Lower leg skin (tissue), 4 donors: Measurements from ENCODE around the gene MGARP. TPM values are rescaled to one million over a fixed set of nuclear protein-coding genes. Genes with fewer than 3 reads are reported as not detected.

Source experiments
- DNase-seq, 2 donors: peaks; one replicate each; pipeline ENCODE4 v3.0.0-alpha.2; 2019; ENCODE audit warnings: low spot score in 2 of 2
- H3K4me3 ChIP-seq: fragments of 200-600 bp; sonication (generic); 2 replicates; pipeline ENCODE4 v1.5.1; 2017; ENCODE audit warnings: mild to moderate bottlenecking, low read depth; ENCODE audit not compliant: poor library complexity, severe bottlenecking
- POLR2A ChIP-seq, 2 donors: fragments of 450-650 bp; IDR thresholded peaks; one replicate each; pipeline ENCODE4 v1.6.1; 2016 to 2017; ENCODE audit warnings: antibody characterized with exemption in 2 of 2, mild to moderate bottlenecking in 1 of 2, moderate library complexity in 1 of 2
- WGBS, 2 donors: methylation state at CpG; one replicate each; pipeline ENCODE4 v1.1.5; 2018; 5-methylcytosine and 5-hydroxymethylcytosine counted together
- intact Hi-C: fragments of 100-400 bp; cut with DNase I; formaldehyde crosslinking; loops from one replicate; pipeline ENCODE4 v1.15.0; 2023; ENCODE audit warnings: low total_unique reads
- total RNA-seq, 4 donors: library from RNA; depleted of rRNA; stranded (reverse); fragments of >200 nt; gene quantifications; one replicate each; pipeline ENCODE4 v1.1.0, GENCODE V29; 2016
- TF ChIP-seq, protein P1 (sequence below), 3 donors: fragments of 450-650 bp; IDR thresholded peaks; one replicate each; pipeline ENCODE4 v1.5.1; 2016; ENCODE audit warnings: antibody characterized with exemption in 3 of 3, mild to moderate bottlenecking in 3 of 3, moderate library complexity in 2 of 3

The MGARP gene
- total RNA-seq, 4 donors from 2014 or later, result 0.84 to 1.2 TPM; not detected in 2

DNA sequence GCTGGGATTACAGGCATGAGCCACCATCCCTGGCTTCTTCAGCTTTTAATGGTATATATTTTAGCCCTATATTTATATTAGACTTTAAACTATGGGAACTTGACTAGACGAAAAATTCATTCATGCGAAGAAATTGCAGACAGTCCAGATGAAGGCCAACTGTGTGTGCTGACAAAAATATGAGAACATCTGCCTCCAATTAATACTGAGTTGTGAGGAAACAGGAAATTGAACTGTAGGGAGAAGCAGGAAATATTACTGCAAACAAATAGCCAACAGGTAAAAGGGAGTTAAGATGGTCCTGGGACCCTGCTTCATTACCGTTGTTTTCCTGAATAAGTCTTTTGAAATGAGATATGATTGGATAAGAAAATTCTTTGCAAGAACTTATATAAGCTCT, 26.3 kb downstream of the MGARP start:
- no peak for TF ChIP-seq POLR2A (IDR thresholded peaks at IDR 0.05)
- TF ChIP-seq, protein P1, sequence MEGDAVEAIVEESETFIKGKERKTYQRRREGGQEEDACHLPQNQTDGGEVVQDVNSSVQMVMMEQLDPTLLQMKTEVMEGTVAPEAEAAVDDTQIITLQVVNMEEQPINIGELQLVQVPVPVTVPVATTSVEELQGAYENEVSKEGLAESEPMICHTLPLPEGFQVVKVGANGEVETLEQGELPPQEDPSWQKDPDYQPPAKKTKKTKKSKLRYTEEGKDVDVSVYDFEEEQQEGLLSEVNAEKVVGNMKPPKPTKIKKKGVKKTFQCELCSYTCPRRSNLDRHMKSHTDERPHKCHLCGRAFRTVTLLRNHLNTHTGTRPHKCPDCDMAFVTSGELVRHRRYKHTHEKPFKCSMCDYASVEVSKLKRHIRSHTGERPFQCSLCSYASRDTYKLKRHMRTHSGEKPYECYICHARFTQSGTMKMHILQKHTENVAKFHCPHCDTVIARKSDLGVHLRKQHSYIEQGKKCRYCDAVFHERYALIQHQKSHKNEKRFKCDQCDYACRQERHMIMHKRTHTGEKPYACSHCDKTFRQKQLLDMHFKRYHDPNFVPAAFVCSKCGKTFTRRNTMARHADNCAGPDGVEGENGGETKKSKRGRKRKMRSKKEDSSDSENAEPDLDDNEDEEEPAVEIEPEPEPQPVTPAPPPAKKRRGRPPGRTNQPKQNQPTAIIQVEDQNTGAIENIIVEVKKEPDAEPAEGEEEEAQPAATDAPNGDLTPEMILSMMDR (IDR thresholded peaks at IDR 0.05), result no peak
- no peak for DNase-seq
- WGBS, 2 donors, result 63 to 83% methylated on average over 3 of the region's 3 CpGs
- H3K4me3 ChIP-seq, result no peak overlapping the region
- intact Hi-C loops, result no loop called here

DNA sequence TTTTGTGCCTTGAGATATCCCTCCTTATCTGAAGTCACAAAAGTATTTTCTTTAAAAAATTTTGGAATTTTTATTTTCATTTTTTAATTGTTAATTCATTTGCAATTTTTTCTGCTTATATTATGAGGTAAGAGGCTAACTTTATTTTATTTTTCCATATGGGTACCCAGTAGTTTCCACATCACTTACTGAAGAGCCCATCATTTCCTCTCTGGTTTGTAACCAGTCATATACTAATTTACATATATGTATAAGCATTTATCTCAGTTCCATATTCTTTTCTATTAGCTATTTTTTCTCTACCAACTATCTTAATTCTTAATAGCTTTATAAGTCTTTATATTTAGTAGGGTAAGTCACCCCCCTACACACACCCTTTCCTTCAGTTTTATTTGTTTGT, 27.0 kb downstream of the MGARP start:
- intact Hi-C loops, result no loop called here
- TF ChIP-seq POLR2A (IDR thresholded peaks at IDR 0.05), result no peak
- TF ChIP-seq, protein P1 (IDR thresholded peaks at IDR 0.05), result no peak
- no peak overlapping the region for H3K4me3 ChIP-seq
- DNase-seq, result no peak

DNA sequence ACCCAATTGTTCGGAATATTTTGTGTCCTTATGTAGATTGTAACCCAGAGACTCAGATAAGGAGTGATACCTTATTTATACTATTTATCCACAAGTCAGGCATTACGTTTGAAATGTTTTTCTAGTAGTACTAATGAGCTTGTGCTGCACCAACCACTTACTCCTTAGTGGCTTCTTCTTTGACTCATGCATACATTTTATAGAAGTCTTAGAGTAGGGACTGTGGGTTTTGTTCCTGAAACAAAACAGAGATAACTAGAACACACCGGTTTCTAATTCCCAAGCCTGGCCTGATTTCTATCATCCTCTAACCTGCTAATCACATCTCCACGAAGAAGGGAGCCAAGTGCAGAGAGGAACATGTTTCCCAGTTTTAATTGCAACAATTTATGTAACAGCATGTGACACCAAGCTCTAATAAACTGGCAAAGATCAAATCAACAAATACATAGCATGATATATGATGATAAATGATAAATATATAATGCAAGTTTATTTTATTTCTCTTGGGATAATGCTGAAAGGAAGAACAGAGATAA, 32.3 kb downstream of the MGARP start:
- TF ChIP-seq, protein P1 (IDR thresholded peaks at IDR 0.05), result no peak
- TF ChIP-seq POLR2A (IDR thresholded peaks at IDR 0.05), result no peak
- no peak overlapping the region for H3K4me3 ChIP-seq
- WGBS, 2 donors, result 44 to 53% methylated on average over 4 of the region's 4 CpGs
- no peak for DNase-seq
- intact Hi-C loops, result no loop called here

DNA sequence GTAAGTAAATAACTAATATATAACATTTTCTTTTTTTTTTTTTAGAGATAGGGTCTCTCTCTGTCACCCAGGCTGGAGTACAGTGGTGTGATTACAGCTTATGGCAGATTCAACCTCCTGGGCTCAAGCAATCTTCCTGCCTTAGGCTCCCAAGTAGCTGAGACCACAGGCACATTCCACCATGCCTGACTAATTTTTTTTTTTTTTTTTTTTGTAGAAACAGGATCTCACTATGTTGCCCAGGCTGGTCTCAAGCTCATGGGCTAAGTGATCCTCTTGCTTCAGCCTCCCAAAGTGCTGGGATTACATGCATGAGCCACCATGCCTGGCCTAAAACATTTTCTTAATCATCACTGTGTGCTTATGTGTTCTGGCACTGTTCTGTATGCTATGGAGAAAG, 32.8 kb downstream of the MGARP start:
- TF ChIP-seq, protein P1 (IDR thresholded peaks at IDR 0.05), result no peak
- no peak for DNase-seq
- H3K4me3 ChIP-seq, result no peak overlapping the region
- intact Hi-C loops, result no loop called here

DNA sequence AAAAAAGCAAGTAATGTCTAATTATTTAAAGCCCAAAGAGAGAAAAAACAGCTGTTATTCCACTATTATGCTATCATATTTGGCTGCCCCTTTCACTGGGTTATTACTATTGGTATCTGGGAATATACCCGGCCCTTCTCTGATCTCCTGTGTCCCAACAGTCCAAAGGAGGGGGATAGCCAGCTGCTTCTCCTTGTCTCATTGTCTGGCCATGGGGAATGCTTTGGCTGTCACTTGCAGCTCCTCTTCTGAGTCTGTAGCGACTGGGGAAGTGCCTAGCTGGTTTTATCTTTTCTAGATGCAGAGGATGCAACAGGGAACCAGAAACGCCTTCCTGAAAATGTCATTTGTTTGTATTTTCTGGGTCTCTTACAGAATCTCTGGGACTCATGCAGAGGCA, 33.9 kb downstream of the MGARP start:
- H3K4me3 ChIP-seq, result no peak overlapping the region
- TF ChIP-seq, protein P1 (IDR thresholded peaks at IDR 0.05), result no peak
- no peak for TF ChIP-seq POLR2A (IDR thresholded peaks at IDR 0.05)
- 51 to 86% methylated on average over 3 of the region's 3 CpGs for WGBS, 2 donors
- intact Hi-C loops, result no loop called here
- no peak for DNase-seq

DNA sequence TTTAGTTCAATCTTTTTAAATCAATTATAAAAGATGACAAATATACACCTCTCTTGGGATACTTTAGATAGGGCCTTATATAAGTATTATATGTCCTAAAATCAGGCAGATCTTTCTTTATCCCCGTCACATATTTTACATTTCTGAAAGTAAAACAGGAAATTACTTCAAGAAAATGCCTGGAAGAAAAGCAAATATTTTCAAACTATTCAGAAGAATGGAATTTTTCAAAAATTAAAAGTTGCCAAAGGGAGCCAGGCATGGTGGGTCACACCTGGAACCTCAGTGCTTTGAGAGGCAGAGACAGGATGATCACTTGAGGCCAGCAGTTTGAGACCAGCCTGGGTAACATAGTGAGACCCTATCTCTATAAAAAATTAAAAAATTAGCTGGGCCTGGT, 34.4 kb downstream of the MGARP start:
- no peak overlapping the region for H3K4me3 ChIP-seq
- no peak for DNase-seq
- 76 to 77% methylated on average over 1 of the region's 1 CpG for WGBS, 2 donors
- TF ChIP-seq, protein P1 (IDR thresholded peaks at IDR 0.05), result no peak
- intact Hi-C loops, result no loop called here
